Glutamatergic neuron (in vitro differentiated cells): ENCODE results near the gene CNOT6L. TPM values are rescaled to one million over a fixed set of nuclear protein-coding genes. Genes with fewer than 3 reads are reported as not detected.

Source experiments
- DNase-seq: peaks from one replicate; pipeline ENCODE4 v3.0.0; 2022
- H3K27ac Mint-ChIP-seq: one replicate; pipeline ENCODE4 v1.8.0; 2020; ENCODE audit warnings: mild to moderate bottlenecking, mixed read lengths, inconsistent platforms; ENCODE audit not compliant: unreplicated experiment
- H3K27me3 Mint-ChIP-seq: one replicate; pipeline ENCODE4 v1.8.0; 2020; ENCODE audit warnings: mild to moderate bottlenecking, moderate library complexity, mixed read lengths, inconsistent platforms; ENCODE audit not compliant: unreplicated experiment
- H3K36me3 Mint-ChIP-seq: one replicate; pipeline ENCODE4 v1.8.0; 2020; ENCODE audit warnings: mild to moderate bottlenecking, mixed read lengths, inconsistent platforms; ENCODE audit not compliant: unreplicated experiment
- H3K4me1 Mint-ChIP-seq: one replicate; pipeline ENCODE4 v1.8.0; 2020; ENCODE audit warnings: mild to moderate bottlenecking, low read depth, mixed read lengths, inconsistent platforms; ENCODE audit not compliant: unreplicated experiment
- H3K4me3 Mint-ChIP-seq: one replicate; pipeline ENCODE4 v1.8.0; 2020; ENCODE audit warnings: mild to moderate bottlenecking, mixed read lengths, inconsistent platforms; ENCODE audit not compliant: unreplicated experiment
- H3K9me3 Mint-ChIP-seq: one replicate; pipeline ENCODE4 v1.8.0; 2020; ENCODE audit warnings: mild to moderate bottlenecking, moderate library complexity, mixed read lengths, inconsistent platforms; ENCODE audit not compliant: unreplicated experiment
- total RNA-seq: library from RNA; stranded (reverse); fragmentation: NEBNext Ultra II Directional; extraction: Animal tissue kit (Norgen Biotek cat#: 25700); gene quantifications from one replicate; pipeline ENCODE4 v1.2.1, GENCODE V29; 2021; ENCODE audit not compliant: unreplicated experiment
- TF ChIP-seq, protein P1 (sequence below): fragments of 200-600 bp; sonication (generic); IDR thresholded peaks from one replicate; pipeline ENCODE4 v1.5.0; 2021; ENCODE audit not compliant: partially characterized antibody, unreplicated experiment

Gene CNOT6L
- total RNA-seq, 1 donor from 2014 or later: 11.9 TPM

DNA sequence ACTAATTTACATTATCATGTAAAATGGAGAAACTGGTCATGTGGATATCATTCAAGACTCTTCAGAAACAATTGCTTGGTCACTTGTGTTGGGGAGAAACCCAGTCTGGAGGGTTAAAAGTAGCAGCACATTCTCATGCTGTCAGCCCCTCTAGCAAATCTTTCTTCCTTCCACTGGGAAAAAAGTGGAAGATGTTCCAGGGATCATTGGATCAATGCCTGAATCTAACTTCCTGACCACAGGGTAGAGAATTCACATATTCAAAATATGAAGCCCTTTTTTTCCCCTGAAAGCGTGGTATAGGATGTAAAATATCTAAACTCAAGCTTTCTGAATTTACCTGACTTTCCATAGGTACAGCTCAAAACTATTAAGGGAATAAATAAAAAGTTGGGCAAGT, 115.5 kb downstream of the CNOT6L start:
- TF ChIP-seq, protein P1, sequence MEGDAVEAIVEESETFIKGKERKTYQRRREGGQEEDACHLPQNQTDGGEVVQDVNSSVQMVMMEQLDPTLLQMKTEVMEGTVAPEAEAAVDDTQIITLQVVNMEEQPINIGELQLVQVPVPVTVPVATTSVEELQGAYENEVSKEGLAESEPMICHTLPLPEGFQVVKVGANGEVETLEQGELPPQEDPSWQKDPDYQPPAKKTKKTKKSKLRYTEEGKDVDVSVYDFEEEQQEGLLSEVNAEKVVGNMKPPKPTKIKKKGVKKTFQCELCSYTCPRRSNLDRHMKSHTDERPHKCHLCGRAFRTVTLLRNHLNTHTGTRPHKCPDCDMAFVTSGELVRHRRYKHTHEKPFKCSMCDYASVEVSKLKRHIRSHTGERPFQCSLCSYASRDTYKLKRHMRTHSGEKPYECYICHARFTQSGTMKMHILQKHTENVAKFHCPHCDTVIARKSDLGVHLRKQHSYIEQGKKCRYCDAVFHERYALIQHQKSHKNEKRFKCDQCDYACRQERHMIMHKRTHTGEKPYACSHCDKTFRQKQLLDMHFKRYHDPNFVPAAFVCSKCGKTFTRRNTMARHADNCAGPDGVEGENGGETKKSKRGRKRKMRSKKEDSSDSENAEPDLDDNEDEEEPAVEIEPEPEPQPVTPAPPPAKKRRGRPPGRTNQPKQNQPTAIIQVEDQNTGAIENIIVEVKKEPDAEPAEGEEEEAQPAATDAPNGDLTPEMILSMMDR: no peak
- Mint-ChIP-seq H3K4me1 (peaks cover 33% of the 10 kb centered on the region), H3K27ac (no peak overlapping the region), H3K36me3 (no peaks in the 10 kb centered on the region), H3K9me3 (peaks cover 5% of the 10 kb centered on the region), H3K4me3 (no peak overlapping the region), H3K27me3 (peaks cover 1% of the 10 kb centered on the region)
- no peak for DNase-seq

DNA sequence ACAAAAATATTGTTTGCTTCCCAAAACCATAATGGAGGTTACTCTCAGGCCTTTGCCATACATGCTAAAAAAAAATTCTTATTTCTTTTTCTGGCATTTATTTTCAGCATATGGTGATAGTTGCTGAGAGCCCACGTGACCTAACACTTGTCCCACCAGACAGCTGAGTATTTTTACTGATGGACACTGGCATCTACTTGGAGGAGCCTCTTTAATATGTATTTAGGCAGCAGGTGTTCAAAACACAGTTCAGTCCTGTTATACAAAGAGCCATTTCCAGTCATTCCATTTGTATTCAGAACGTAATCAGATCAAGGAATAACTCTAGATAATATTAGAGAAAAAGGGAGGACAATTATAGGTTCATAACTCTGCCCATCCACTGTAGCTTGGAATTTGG, 118.0 kb downstream of the CNOT6L start:
- no peak for DNase-seq
- no peak overlapping the region for H3K4me3 Mint-ChIP-seq
- H3K4me1 Mint-ChIP-seq: peaks cover 37% of the 10 kb centered on the region
- H3K9me3 Mint-ChIP-seq: peaks cover 4% of the 10 kb centered on the region
- peaks cover 1% of the 10 kb centered on the region for H3K27me3 Mint-ChIP-seq
- no peaks in the 10 kb centered on the region for H3K36me3 Mint-ChIP-seq
- TF ChIP-seq, protein P1: no peak
- H3K27ac Mint-ChIP-seq: peak overlapping the region; percentile 77

DNA sequence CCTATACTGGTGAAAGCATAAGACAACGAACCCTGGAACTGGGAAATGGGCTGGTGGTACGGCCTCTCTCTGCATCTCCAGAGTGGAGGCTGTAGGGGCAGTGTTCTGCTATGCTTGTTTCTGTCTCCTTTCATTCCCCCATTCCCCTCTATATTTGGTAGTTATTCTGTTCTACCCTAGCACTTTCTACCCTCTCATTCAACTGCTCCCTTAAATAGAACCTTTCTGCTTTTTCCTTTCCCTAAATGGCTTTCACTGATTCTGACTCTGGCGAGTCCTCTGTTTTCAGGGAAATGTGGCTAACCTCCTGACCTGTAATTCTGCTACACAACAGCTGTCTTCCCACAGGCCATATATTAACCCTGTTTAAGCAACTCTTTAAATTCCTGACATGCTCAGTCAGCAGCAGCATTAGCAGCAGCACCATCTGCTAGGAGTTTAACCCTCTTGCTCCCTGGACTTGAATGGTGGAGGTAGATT, 119.4 kb downstream of the CNOT6L start:
- Mint-ChIP-seq H3K27me3 (peaks cover 1% of the 10 kb centered on the region), H3K4me3 (peak overlapping the region; percentile 77), H3K36me3 (no peaks in the 10 kb centered on the region), H3K9me3 (peaks cover 4% of the 10 kb centered on the region), H3K27ac (peak overlapping the region; percentile 97), H3K4me1 (peaks cover 33% of the 10 kb centered on the region)
- TF ChIP-seq, protein P1: peak; percentile 24
- DNase-seq: peak; percentile 38

DNA sequence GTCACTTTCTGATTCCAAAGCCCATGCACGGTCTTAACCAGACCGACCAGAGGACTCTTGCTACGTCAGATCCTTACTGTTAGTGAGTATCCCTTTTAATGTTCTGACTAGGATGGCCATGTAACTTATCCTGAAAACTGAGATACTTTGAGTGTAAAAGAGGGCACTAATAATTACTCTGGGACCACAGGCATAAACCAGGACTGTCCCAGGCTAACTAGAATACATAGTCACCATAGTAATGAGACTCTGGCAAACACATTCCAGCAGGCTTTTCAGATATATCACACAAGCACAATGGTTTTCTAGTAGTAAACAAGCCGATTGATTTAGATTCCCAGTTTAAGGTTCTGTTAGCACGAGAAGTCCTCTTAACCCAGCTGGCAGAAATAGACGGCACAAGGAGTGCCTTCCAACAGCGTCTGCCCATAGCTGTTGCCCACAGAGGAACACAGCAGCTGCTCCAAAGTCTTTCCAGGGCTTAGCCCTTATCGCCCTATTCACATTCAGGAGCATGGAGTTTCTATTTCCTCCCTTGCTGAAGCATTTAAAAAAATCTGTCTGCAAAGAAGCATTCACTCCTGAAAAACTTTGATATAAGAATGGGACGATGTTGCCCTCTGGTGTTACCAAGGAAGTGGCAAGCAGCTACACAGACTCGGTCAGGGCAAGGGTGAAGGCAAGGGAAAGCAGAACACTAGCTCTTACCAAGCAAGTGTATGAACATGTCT, 121.1 kb downstream of the CNOT6L start:
- no peak for DNase-seq
- TF ChIP-seq, protein P1: no peak
- Mint-ChIP-seq H3K4me3 (no peak overlapping the region), H3K4me1 (peaks cover 29% of the 10 kb centered on the region), H3K36me3 (no peaks in the 10 kb centered on the region), H3K27me3 (peaks cover 1% of the 10 kb centered on the region), H3K27ac (peak overlapping the region; percentile 62), H3K9me3 (peaks cover 4% of the 10 kb centered on the region)

DNA sequence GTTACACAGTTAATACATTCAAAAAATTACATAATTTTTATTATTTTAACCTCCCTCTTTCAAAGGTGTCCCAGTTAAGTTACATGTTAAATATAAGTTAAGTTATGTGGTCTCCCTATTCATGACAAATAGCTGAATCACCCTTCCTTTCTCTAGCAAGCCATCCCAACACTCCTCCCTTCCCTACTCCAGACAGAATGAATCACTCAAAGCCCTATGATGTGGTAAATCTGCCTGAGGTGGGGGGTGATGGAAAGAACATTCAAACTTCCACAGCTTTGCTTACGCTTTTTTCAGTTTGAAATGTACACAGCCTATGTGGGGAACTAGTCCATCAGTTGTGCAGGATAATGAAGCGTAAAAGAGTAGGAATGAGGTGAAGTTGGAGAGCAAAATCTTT, 123.4 kb downstream of the CNOT6L start:
- H3K27me3 Mint-ChIP-seq: peaks cover 1% of the 10 kb centered on the region
- DNase-seq: no peak
- H3K9me3 Mint-ChIP-seq: peaks cover 4% of the 10 kb centered on the region
- peaks cover 20% of the 10 kb centered on the region for H3K4me1 Mint-ChIP-seq
- TF ChIP-seq, protein P1: no peak
- no peak overlapping the region for H3K4me3 Mint-ChIP-seq
- no peaks in the 10 kb centered on the region for H3K36me3 Mint-ChIP-seq
- no peak overlapping the region for H3K27ac Mint-ChIP-seq
